Measurements from ENCODE around the gene TBX6. TPM values are rescaled to one million over a fixed set of nuclear protein-coding genes. Genes with fewer than 3 reads are reported as not detected.

TBX6 gene
- total RNA-seq, 2 donors from 2014 or later, result 0.43 TPM; not detected in 1

- peak overlapping the region; percentile 12 to 61 for H3K27ac ChIP-seq
- no peaks in the 10 kb centered on the region for H3K9me3 ChIP-seq
- no peak for TF ChIP-seq CTCF (IDR thresholded peaks at IDR 0.05)
- no peak overlapping the region for H3K4me3 ChIP-seq
- no peaks in the 10 kb centered on the region for H3K27me3 ChIP-seq
- peaks cover 0 to 11% of the 10 kb centered on the region in 2 donors for H3K4me1 ChIP-seq
- peaks cover 52% of the 10 kb centered on the region for H3K36me3 ChIP-seq
- DNase-seq (ENCODE audit: low spot score), result no peak
These were observed 6.5 kb downstream of the TBX6 start for GRCh38 chr16:30085247-30085646.

DNA sequence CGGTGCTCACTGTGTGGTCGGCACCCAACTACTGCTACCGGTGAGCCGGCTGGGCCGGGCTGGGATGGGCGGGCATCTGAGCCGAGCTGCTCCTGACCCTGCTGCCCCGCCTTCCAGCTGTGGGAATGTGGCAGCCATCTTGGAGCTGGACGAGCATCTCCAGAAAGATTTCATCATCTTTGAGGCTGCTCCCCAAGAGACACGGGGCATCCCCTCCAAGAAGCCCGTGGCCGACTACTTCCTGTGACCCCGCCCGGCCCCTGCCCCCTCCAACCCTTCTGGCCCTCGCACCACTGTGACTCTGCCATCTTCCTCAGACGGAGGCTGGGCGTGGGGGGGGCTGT, 6.9 kb downstream of the TBX6 start:
- H3K27me3 ChIP-seq, result no peaks in the 10 kb centered on the region
- H3K4me1 ChIP-seq, result peaks cover 0 to 11% of the 10 kb centered on the region in 2 donors
- H3K36me3 ChIP-seq, result peaks cover 54% of the 10 kb centered on the region
- H3K27ac ChIP-seq, result peak overlapping the region in 1 of 2 donors; percentile 61
- no peak for DNase-seq (ENCODE audit: low spot score)
- H3K4me3 ChIP-seq, result no peak overlapping the region
- no peaks in the 10 kb centered on the region for H3K9me3 ChIP-seq
- TF ChIP-seq CTCF (IDR thresholded peaks at IDR 0.05), result no peak

DNA sequence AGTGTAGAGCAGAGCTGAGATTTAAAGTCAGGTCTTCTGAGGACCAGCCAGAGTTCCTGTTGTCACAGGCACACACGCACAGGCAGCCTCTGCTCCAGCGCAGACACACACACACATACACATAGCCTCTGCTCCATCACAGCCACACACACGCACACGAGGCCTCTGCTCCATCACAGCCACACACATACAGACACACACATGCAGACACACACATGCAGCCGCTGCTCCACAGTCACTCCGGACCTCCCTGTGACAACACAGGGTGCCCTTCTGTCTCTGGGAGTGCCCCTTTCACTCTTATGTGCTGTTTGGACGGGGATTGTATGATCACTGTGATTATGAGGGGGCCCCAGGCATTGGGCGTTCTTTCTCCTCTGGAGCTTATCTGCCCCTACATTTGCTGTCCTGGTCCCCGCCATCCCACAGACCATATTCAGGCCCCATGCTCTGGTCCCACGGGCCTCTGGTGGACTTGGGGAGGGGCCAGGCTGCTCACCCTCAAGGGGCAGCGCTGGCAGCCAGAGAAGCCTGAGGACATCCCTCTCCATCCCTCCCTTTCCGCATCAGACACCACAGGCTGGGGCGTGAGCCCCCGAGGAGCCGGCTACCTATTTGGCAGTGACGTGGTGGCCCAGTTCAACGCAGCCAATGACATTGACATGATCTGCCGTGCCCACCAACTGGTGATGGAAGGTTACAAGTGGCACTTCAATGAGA, 7.5 kb downstream of the TBX6 start:
- H3K27me3 ChIP-seq, result no peaks in the 10 kb centered on the region
- H3K36me3 ChIP-seq, result peaks cover 59% of the 10 kb centered on the region
- DNase-seq (ENCODE audit: low spot score), result no peak
- H3K4me3 ChIP-seq, result no peak overlapping the region
- H3K27ac ChIP-seq, result peak overlapping the region in 1 of 2 donors; percentile 61
- no peaks in the 10 kb centered on the region for H3K9me3 ChIP-seq
- TF ChIP-seq CTCF (IDR thresholded peaks at IDR 0.05), result no peak
- H3K4me1 ChIP-seq, result peaks cover 0 to 11% of the 10 kb centered on the region in 2 donors

- peaks cover 63% of the 10 kb centered on the region for H3K36me3 ChIP-seq
- peaks cover 0 to 15% of the 10 kb centered on the region in 2 donors for H3K4me1 ChIP-seq
- TF ChIP-seq CTCF (IDR thresholded peaks at IDR 0.05), result no peak
- no peaks in the 10 kb centered on the region for H3K27me3 ChIP-seq
- H3K27ac ChIP-seq, result no peak overlapping the region
- H3K9me3 ChIP-seq, result no peaks in the 10 kb centered on the region
- DNase-seq (ENCODE audit: low spot score), result no peak
- no peak overlapping the region for H3K4me3 ChIP-seq
These were observed 8.3 kb downstream of the TBX6 start for GRCh38 chr16:30083216-30084055.

DNA sequence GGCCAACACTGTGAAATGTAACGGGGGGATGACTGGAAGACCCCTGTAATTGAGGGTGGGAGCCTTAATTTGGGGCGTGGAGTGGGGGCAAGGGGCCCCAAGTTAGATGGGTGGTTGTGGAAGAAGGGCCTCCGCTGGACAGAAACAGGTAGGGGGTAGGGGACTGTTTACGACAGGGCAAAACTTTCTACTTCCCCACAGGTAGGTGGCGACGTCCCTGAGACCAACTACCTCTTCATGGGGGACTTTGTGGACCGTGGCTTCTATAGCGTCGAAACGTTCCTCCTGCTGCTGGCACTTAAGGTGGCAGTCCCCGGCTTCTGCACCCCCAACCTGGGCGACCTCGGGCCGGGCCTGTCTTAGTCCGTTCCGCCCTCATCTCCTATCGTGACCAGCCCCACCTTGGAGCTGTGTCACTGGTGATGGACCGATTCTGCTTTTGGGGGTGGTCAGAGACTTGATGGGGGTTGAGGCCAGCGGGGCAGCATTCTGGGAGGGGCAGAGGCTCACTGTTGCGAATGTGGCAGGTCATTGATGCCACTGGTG, 9.1 kb downstream of the TBX6 start:
- Histone ChIP-seq H3K4me3 (no peak overlapping the region), H3K4me1 (peaks cover 0 to 23% of the 10 kb centered on the region in 2 donors), H3K9me3 (no peaks in the 10 kb centered on the region), H3K36me3 (peaks cover 63% of the 10 kb centered on the region), H3K27ac (no peak overlapping the region), H3K27me3 (no peaks in the 10 kb centered on the region)
- no peak for TF ChIP-seq CTCF (IDR thresholded peaks at IDR 0.05)
- DNase-seq (ENCODE audit: low spot score), result no peak
